Brain pericyte (primary cell): Measurements from ENCODE around the gene SLC2A4.

ENCODE experiments used
- DNase-seq: peaks from one replicate; pipeline ENCODE4 v3.0.0-alpha.2; 2012; ENCODE audit warnings: low read depth, low spot score

The SLC2A4 gene

DNA sequence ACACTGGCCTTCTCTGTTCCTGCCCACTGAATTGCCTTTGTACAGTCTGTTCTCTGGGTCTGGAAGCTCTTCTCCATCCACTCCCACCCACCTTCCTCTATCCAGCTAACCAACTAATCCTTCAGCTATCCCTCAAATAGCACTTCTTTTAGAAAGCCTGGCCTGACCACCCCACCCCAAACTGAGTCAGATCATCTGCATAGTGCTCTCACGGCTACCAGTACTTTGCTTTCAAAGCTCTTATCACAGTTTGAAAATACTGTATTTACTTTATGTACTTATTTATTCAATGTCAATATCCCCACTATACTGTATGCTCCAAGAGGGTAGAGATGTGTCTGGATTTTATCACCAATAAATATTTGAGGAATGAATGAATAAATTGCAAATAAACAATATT lies 14.7 kb upstream of the SLC2A4 start:
- no peak for DNase-seq

DNA sequence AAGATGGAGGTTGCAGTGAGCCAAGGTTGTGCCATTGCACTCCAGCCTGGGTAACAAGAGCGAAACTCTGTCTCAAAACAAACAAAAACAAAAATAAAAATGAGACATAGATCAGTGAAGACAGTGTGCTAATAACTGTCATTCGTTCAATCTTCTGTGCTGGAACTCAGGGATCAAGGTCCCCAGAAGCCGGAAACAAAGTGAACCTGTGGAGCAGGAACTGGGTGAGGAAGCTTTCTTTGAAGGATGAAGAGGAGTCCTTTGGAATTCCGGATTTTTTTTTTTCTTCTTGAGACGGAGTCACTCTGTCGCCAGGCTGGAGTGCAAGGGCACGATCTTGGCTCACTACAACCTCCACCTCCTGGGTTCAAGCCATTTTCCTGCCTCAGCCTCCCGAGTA lies 2.1 kb upstream of the SLC2A4 start:
- no peak for DNase-seq

DNA sequence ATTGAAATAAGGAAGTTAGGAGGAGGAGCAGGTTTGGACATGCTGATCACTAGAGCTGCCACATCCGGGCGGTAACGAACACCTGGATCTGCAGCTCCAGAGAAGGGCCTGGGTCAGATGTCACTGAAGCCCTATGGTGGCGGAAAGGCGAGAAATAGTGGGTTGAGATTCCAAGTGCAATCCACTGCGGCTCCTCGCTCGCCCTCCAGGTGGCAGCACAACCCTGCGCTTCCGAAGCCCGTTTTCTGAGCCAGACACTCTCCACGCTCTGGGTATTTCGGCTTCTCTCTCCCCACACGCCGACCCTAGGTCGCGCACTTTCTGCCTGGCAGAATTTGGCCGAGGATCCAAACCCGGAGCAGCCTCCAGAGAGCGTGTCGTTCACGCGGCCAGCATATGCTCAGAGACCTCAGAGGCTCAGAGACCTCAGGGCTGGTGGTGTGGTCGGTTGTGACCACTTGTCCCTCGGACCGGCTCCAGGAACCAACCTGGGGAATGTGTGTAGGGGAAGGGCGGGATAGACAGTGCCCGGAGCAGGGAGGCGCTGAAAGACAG lies 922 bp upstream of the SLC2A4 start:
- peak; percentile 36 for DNase-seq

DNA sequence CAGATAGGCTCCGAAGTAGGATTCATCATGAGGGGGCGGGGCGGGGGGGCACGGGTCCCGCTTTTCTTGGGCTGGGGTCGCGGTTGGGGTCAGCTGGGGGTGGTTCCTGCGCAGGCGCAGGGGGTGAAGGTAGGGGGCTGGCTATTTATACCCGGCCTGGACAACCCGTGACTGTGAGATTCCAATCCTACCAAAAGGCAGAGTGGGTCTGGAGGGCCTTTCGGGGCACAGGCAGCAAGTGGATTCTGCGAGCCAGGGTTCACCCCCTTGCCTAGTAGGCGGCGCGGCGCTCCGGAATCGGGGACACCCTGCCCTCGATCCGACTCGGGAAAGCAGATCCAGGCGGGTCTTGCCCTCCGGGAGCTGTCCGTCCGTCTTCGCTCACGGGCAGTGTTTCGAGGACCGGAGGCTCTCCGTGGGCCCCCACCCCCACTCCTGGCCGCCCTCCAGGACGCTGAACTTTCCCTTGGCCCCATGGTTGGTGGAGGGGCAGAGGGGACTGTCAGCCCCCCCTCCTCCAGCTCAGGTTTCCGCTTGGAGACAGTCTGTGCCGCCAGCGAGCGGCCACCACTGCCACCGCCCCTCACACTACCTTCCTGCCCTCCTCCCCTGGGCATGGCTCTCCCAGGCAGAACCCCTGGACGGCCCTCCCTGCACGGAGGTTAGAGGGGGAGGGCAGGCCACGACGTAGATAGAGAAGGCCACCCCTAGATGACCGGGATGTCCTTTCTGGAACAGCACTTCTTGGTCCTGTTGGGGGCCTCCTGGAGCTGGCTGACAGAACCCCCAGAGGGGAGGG lies 634 bp downstream of the SLC2A4 start:
- no peak for DNase-seq

DNA sequence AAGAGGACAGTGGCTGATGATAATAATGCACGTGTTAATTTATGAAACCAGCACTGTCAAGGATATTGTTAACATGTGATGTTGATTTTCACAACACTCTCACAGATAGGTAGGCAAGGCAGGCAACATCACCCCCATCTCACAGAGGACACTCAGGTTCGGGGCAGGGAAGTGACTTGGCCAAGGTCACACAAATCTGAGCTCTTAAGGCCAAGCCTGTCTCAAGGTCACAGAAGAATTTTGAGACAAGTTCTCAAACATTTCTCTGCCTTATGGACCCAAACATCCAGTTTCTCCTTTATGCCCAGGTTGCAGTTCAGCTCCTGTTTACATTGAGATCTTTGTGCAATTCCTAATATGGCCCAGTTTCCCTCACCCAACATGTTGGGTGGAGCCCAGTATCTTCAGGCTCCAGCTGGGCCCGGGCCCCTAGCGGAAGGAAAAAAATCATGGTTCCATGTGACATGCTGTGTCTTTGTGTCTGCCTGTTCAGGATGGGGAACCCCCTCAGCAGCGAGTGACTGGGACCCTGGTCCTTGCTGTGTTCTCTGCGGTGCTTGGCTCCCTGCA lies 1.3 kb downstream of the SLC2A4 start:
- DNase-seq: no peak

GRCh38 chr17:7283471-7284216 lies 2.1 kb downstream of the SLC2A4 start:
- DNase-seq: no peak

DNA sequence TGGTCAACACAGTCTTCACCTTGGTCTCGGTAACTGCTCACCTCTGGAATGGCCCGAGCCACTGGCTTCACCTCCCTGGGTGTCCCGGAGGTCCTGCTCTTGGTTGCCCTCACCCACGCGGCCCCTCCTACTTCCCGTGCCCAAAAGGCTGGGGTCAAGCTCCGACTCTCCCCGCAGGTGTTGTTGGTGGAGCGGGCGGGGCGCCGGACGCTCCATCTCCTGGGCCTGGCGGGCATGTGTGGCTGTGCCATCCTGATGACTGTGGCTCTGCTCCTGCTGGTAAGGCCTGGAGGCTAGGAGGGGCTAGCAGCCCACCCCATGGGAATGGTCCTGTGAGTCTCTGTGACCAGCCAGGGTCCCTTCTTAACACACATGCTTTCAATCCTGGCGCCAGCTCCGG lies 3.4 kb downstream of the SLC2A4 start:
- no peak for DNase-seq

GRCh38 chr17:7285679-7286078 lies 4.2 kb downstream of the SLC2A4 start:
- DNase-seq: no peak

DNA sequence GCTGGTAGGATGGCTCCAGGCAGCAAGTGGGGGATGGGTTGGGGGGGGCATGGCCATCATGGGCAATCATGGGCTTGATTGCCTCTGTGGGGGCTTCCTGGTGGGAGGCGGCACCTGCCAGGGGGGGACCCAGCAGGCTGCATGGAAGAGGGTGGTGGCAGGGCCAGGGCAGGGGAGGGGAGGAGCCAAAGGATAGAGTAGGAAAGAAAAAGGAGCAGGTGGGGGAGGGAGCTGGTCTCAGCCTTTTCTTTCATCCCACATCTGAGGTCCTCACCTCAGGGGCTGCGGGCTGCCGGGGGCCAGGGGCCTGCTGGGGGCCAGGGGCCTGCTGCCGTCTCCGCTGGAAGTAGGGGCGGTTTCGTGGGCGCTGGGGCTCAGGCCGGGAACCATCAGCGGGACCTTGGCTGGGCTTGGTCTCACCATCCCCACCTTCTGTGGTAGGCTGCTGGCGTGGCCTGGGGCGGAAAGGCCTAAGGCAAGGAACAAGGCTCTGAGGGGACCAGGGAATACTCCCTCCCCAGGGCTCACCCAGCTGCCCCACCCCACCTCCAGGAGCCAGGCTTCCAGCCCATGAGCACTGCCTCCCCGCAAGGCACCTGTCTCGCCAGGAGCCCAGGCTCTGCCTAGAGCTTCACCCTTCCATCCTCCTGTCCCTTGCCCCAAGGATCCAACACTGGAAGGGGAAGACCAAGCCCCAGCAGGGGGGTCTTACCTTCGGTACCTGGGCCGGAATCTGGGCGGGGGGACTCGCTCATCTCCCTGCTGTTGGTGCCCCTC lies 7.9 kb downstream of the SLC2A4 start:
- DNase-seq: no peak

DNA sequence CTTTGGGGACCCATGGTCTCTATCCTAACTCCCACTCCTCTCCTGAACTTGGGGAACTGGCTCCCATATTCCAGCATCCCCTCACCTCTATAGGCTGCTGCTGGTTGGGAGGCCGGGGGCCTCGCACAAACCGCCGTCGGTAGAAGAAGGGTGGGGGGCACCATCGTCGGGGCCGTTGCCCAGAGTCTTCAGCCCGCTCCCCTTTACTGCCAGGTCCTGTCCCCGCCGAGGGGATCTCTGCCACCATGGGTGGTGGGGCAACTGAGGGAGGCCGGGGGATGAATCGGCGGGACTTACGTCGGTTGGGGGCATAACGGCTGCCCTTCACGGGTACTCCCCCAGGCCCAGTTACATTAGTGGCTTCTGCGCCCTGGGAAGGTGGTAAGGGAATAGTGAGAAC lies 8.6 kb downstream of the SLC2A4 start:
- DNase-seq: no peak

DNA sequence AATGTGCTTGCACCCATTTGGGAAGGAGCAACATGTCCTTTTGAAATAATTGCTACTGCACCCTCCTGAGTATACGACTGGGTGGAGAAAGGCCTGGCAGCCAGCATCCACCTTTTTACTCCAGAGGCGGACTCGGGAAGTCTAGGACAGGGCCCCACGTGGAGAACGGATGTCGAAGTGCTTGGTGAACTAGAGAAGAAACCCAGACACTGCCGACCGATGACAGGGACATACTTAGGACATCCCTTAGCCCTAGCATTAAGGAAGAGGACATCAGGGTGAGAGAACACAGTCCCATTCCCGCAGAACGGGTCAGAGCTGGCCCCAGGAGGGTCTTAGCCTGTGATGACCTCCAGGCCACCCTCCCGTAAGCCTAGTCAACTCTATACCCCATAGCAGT lies 9.2 kb downstream of the SLC2A4 start:
- DNase-seq: no peak

- no peak for DNase-seq
Observed at GRCh38 chr17:7292194-7292593, 10.7 kb downstream of the SLC2A4 start.

- no peak for DNase-seq
Observed at GRCh38 chr17:7292729-7293128, 11.2 kb downstream of the SLC2A4 start.

DNA sequence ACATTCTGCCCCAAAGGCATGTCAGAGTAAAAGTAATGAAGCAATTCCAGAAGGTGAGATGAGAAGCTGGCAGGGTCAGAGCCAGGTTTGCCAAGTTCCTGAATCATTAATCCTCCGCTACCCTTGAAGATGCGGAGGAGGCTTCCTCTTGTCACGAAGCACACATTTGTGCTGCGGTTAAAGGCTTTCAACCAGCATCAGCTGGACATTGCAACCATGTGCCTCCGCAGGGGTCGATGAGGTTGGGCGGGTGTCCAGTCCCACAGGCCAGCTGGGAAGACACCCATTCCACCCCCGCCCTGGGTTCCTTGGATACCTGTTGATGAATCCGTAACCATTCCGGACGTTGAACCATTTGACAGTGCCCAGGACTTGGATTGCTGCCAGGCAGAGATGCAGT lies 11.6 kb downstream of the SLC2A4 start:
- DNase-seq: no peak

DNA sequence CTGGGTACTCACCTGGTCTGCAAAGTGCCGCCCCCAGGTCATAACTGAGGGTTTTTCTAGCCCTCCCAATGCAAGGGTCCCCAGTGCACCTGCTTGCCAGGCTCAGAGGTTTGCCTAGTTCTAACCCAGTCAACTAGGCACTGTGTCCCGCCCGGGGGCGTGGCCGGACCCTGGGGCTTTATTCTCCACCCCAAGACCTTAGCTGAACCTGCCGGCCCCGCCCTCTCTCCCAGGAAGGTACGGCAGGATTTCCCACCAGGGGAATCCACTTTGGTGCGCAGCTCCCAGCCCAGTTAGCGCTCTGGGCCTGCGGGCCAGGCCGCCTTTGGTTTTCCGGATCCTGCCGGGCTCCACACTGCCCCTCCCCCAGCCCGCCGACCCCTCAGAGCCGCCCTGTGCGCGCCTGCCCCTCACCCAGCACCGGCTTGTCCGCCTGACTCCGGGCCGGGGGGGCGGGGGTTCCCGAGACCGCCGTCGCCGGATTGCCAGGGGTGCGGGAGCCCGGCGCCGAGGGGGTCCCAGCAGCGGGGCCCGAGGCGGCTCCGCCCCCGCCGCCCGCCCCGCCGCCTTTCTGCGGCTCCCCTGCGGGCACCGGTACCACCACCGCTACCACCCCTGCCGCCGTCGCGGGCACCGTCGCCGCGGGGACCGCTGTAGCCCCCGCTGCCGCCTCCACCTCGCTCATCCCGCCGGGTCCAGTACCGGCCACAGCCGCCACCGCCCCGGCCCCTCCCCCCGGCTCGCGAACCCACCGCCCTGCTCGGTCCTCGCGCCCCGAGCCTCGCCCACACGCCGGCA lies 12.5 kb downstream of the SLC2A4 start:
- DNase-seq: no peak

DNA sequence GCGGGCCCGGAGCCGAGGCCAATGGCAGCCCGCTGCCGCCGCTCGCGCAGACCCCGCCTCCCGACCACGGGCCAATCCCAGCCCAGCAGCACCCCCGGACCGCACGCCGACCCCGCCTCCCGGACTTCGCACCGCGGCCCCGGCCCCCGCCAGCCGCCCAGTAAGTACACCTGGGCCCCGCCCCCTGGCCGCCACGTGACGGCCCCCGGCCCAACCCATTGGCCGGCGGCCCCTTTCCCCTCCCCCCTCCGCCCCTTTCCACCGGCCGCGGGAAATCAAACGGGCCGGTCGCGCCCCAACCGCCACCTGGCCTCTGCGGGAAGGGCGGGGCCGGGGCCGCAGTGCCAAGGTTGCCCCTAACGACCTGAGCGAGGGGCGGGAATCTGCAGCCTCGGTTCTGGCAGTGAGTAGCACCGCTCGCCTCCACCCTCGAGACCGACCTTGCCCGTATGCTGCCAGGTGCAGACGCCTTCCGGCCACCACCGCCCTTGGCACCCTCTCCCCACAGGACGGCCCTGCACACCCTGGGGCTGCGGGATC lies 13.2 kb downstream of the SLC2A4 start, which contains the start of gene YBX2:
Gene YBX2, minus strand, starts transcription at position 26 of the 540 bp plus-strand sequence. CDS start 139 bp downstream, outside the sequence.
- no peak for DNase-seq

DNA sequence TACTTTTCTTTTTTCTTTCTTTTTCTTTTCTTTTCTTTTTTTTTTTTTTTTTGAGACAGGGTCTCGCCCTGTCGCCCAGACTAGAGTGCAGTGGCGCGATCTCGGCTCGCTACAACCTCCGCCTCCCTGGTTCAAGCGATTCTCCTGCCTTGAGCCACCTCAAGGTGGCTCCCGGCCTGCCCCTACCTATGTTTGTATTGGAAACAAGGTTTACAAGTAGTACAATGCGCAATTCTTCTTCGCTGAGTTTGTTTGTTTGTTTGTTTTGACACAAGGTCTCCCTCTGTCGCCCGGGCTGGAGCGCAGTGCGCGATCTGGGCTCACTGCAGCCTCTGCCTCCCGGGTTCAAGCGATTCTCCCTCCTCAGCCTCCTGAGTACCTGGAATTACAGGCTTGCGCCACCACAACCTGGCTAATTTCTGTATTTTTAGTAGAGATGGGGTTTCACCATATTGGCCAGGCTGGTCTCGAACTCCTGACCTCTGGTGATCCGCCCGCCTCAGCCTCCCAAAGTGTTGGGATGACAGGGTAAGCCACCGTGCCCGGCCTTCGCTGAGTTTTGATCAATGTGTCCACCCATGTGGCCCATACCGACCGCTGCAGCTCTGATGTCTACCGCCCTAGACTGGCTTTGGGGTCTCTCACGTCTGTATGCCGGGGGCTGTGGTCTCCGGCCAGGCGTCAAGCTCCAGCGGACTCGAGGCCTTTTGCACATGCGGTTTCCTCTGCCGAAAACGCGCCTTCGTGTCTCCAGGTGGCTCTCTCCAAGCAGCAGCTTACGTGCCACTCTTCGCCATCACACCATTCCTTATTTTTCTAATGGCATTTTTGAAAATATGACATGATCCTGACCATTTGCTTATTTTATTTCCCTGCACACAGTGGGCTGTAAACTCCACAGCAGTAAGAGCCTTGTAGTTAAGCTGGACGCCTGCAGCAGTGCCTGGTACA lies 14.0 kb downstream of the SLC2A4 start:
- no peak for DNase-seq

DNA sequence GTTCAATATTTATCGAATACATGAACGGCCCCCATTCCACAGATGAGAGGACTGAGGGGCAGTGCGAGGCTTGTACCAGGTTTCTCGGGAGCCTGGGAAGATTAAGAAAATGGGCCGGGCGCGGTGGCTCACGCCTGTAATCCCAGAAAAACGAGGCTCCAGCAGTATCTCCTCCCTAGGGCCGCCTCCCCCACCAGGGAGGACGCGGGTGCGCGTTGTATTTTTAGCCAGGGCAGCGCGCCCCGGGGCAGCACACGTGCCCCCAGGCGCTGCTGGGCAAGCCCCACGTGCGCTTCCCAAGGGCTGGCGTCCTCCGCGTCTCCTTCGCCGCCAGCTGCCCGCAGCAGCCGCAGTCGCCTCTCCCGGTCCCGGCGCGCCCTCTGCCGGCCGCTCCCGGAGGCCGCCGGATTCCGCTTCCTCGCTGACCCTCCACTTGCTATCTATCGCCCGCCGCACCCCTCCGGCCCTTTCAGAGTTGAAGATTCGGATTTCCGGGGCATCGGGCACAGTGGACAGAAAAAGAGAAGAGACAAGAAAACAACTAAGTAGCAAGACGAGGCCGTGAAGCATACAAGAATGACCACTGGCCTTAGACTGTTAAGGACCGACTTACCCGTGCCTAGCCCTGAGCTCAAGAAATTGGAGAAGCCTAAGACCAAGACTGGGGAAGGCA lies 14.8 kb downstream of the SLC2A4 start:
- no peak for DNase-seq

DNA sequence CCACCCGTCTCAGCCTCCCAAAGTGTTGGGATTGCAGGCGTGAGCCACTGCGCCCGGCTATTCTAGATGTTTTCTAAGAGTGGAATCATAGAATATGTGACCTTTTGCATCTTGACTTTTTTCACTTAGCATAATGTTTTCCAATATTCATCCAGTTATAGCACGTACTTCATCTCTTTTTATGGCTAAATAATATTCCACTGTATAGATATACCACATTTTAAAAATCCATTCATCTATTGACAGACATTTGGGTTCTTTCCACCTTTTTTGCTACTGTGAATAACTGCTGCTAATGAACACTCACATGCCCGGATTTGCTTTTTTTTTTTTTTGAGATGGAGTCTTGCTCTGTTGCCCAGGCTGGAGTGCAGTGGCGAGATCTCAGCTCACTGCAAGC lies 22.7 kb downstream of the SLC2A4 start:
- DNase-seq: no peak
